ENCODE results near the gene PTPN18.

DNA sequence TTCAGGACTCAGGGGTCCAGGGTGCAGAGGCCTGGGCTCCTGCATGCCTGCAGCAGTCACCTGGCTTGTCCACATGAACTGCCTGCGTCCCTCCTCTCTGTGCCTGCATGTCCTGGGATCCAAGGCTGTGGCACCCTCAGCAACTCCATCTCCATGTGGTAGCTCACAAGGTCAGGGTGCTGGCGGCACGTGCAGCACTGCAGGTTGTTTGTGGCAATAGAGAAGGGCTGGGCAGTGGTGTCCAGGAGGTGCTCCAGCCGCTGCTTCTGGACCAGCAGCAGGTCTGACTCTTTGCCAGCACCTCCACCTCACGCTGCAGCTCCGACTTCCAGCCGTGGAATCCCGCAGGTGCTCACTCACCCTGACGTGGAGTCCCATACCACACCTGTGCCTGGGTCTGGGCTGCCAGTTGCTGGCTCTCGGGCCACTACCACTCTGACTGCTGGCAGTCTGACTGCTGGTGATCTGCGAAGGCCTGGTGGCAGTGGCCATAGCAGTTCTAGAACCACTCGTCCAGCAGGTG lies 42.0 kb upstream of the PTPN18 start:
- TF ChIP-seq, protein P1, sequence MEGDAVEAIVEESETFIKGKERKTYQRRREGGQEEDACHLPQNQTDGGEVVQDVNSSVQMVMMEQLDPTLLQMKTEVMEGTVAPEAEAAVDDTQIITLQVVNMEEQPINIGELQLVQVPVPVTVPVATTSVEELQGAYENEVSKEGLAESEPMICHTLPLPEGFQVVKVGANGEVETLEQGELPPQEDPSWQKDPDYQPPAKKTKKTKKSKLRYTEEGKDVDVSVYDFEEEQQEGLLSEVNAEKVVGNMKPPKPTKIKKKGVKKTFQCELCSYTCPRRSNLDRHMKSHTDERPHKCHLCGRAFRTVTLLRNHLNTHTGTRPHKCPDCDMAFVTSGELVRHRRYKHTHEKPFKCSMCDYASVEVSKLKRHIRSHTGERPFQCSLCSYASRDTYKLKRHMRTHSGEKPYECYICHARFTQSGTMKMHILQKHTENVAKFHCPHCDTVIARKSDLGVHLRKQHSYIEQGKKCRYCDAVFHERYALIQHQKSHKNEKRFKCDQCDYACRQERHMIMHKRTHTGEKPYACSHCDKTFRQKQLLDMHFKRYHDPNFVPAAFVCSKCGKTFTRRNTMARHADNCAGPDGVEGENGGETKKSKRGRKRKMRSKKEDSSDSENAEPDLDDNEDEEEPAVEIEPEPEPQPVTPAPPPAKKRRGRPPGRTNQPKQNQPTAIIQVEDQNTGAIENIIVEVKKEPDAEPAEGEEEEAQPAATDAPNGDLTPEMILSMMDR (IDR thresholded peaks at IDR 0.05): no peak
- no peak for TF ChIP-seq POLR2A (IDR thresholded peaks at IDR 0.05)

Measured in heart left ventricle (tissue), 13 donors.